CD4-positive, alpha-beta T cell treated with Interleukin-2 at 100 ng/mL for 4 hours (primary cell): Measurements from ENCODE around the gene MUC2.
A peak's percentile ranks its signal among the peaks of the same experiment; 100 is the strongest.

ENCODE experiments used
- DNase-seq: peaks from one replicate; pipeline ENCODE4 v3.0.0-alpha.2; 2020; ENCODE audit warnings: low spot score

MUC2 gene

GRCh38 chr11:1036931-1037330, 37.7 kb upstream of the MUC2 start:
- DNase-seq: no peak

- DNase-seq: no peak
These were observed 37.1 kb upstream of the MUC2 start for GRCh38 chr11:1037506-1038055.

- no peak for DNase-seq
These were observed 36.3 kb upstream of the MUC2 start for GRCh38 chr11:1038361-1038760.

- no peak for DNase-seq
These were observed 35.8 kb upstream of the MUC2 start for GRCh38 chr11:1038921-1039320.

- DNase-seq: no peak
These were observed 34.9 kb upstream of the MUC2 start for GRCh38 chr11:1039481-1040427.

GRCh38 chr11:1040428-1041148, 34.1 kb upstream of the MUC2 start:
- DNase-seq: no peak

- DNase-seq: no peak
These were observed 33.6 kb upstream of the MUC2 start for GRCh38 chr11:1041149-1041467.

GRCh38 chr11:1041471-1041870, 33.2 kb upstream of the MUC2 start:
- DNase-seq: no peak

GRCh38 chr11:1041936-1042608, 32.6 kb upstream of the MUC2 start:
- DNase-seq: no peak

GRCh38 chr11:1042626-1043562, 31.8 kb upstream of the MUC2 start:
- DNase-seq: no peak

- no peak for DNase-seq
These were observed 31.0 kb upstream of the MUC2 start for GRCh38 chr11:1043563-1044096.

- no peak for DNase-seq
These were observed 30.5 kb upstream of the MUC2 start for GRCh38 chr11:1044160-1044559.

GRCh38 chr11:1047595-1048156, 27.0 kb upstream of the MUC2 start:
- no peak for DNase-seq

GRCh38 chr11:1048375-1049070, 26.2 kb upstream of the MUC2 start:
- no peak for DNase-seq

GRCh38 chr11:1049071-1049405, 25.6 kb upstream of the MUC2 start:
- no peak for DNase-seq

GRCh38 chr11:1049431-1049891, 25.2 kb upstream of the MUC2 start:
- DNase-seq: no peak

GRCh38 chr11:1049911-1050580, 24.6 kb upstream of the MUC2 start:
- no peak for DNase-seq

GRCh38 chr11:1050581-1051355, 23.9 kb upstream of the MUC2 start:
- peak; percentile 69 for DNase-seq
